Measurements from ENCODE around the gene UPK1A. TPM values are rescaled to one million over a fixed set of nuclear protein-coding genes. Genes with fewer than 3 reads are reported as not detected.

Gene UPK1A
- total RNA-seq, 1 experiment from 2014 or later: 0.69 TPM

- Histone ChIP-seq H3K9ac (ENCODE audit: low read length) (peak overlapping the region; percentile 58), H3K9me3 (ENCODE audit: control insufficient read depth in 1 of 2, insufficient read depth in 1 of 2, low read depth in 1 of 2, low read length in 2 of 2) (no peaks in the 10 kb centered on the region), H3K9me2 (ENCODE audit: insufficient read depth) (no peaks in the 10 kb centered on the region), H3K79me2 (ENCODE audit: insufficient read depth, low read length) (no peaks in the 10 kb centered on the region), H3K4me1 (ENCODE audit: control insufficient read depth in 1 of 2, insufficient read depth in 2 of 2, low read length in 2 of 2) (peaks cover 2 to 17% of the 10 kb centered on the region in 2 experiments; a peak in 2 of 4 replicates), H2AFZ (ENCODE audit: low read depth, low read length, poor library complexity, severe bottlenecking) (peak overlapping the region; percentile 3), H3K4me3 (replicated peaks in 1 of 2; ENCODE audit: low read depth in 1 of 2, low read length in 2 of 2) (peak overlapping the region; percentile 59 to 65), H4K20me1 (ENCODE audit: insufficient read depth) (no peaks in the 10 kb centered on the region), H3K27ac (ENCODE audit: low read depth, low read length) (peak overlapping the region; percentile 61), H3K27me3 (ENCODE audit: insufficient read depth, low read length) (peaks cover 5% of the 10 kb centered on the region; the same call in 1 of the 2 replicates), H3K36me3 (ENCODE audit: control insufficient read depth in 1 of 2, insufficient read depth in 2 of 2, low read length in 2 of 2) (no peaks in the 10 kb centered on the region), H3K4me2 (ENCODE audit: low read length) (peak overlapping the region; percentile 87)
- ChIA-PET POLR2A (interaction anchor here (0.6 to 2.0 kb wide), 8 partner anchors 9 to 72 kb away, joined by 3 to 18 read pairs (median 5); partner anchors contain the start of genes COX6B1, PSENEN and U2AF1L4), RAD21 (ENCODE audit: low non-redundant PET in 1 of 2, low total read pairs in 2 of 2, uncharacterized antibody in 2 of 2, unreplicated experiment in 2 of 2) (interaction anchor here in 1 of 2 experiments (0.6 to 0.8 kb wide), 2 partner anchors 146 to 320 kb away, joined by 3 read pairs; no protein-coding TSS in a partner anchor), CTCF (interaction anchor here (0.5 to 1.6 kb wide), 6 partner anchors 9 to 163 kb away, joined by 3 to 6 read pairs (median 3); no protein-coding TSS in a partner anchor)
- BruUV-seq (replicated peaks): TSS peak; percentile 95
- TF ChIP-seq CTCF (IDR thresholded peaks at IDR 0.05 in 2 of 3, conservative IDR thresholded peaks at IDR 0.05 in 1 of 3; ENCODE audit: borderline replicate concordance in 1 of 3, insufficient read depth in 1 of 3, low read depth in 2 of 3, low read length in 2 of 3) (no peak), EZH2phosphoT487 (IDR thresholded peaks at IDR 0.05; ENCODE audit: borderline replicate concordance) (no peak), JUND (IDR thresholded peaks at IDR 0.05) (no peak), ELF1 (IDR thresholded peaks at IDR 0.05; ENCODE audit: borderline replicate concordance, low read depth) (no peak), SIN3A (IDR thresholded peaks at IDR 0.05; ENCODE audit: low read depth) (0 out of 2 replicates have a peak, but pooled peaks have one; percentile 31), CBX3 (IDR thresholded peaks at IDR 0.05; ENCODE audit: low read depth) (no peak), POLR2AphosphoS5 (IDR thresholded peaks at IDR 0.05; ENCODE audit: low read depth, low read length) (peak; percentile 69), RAD21 (IDR thresholded peaks at IDR 0.05; ENCODE audit: low read depth) (no peak), YY1 (IDR thresholded peaks at IDR 0.05; ENCODE audit: extremely low read depth, insufficient replicate concordance, low read depth, low read length) (no peak), ZBTB33 (IDR thresholded peaks at IDR 0.05; ENCODE audit: extremely low read depth, insufficient replicate concordance, low read length) (no peak), SRF (IDR thresholded peaks at IDR 0.05; ENCODE audit: low read depth) (no peak), MAX (IDR thresholded peaks at IDR 0.05) (peak; percentile 65; the same call in 1 of the 2 replicates), REST (IDR thresholded peaks at IDR 0.05; ENCODE audit: low read depth) (no peak)
- intact Hi-C loops (cut with micrococcal nuclease): no loop called here
- ATAC-seq: peak; percentile 98
- peak; percentile 53 for DNase-seq (ENCODE audit: low read depth, low spot score)
These were observed 6.9 kb downstream of the UPK1A start for GRCh38 chr19:35673121-35673804.

Data from HCT116 (cell line).